H9 (cell line): ENCODE measurements around the gene DECR2. TPM values are rescaled to one million over a fixed set of nuclear protein-coding genes. Genes with fewer than 3 reads are reported as not detected.

Source experiments
- DNase-seq: peaks from one replicate; pipeline ENCODE4 v3.0.0-alpha.2; 2017
- H2AFZ ChIP-seq: one replicate; pipeline ENCODE4 v1.6.1; 2013; ENCODE audit warnings: mild to moderate bottlenecking, low read length, control low read depth, moderate library complexity
- H2AK5ac ChIP-seq: 2 replicates; pipeline ENCODE4 v1.6.1; 2013; ENCODE audit warnings: low read length, control low read depth, mixed read lengths; ENCODE audit not compliant: insufficient read length
- H2BK120ac ChIP-seq: one replicate; pipeline ENCODE4 v1.6.1; 2013; ENCODE audit warnings: low read depth, mild to moderate bottlenecking, low read length, control low read depth, inconsistent platforms; ENCODE audit not compliant: poor library complexity, severe bottlenecking
- H2BK12ac ChIP-seq: 2 replicates; pipeline ENCODE4 v1.6.1; 2013; ENCODE audit warnings: low read length, control low read depth, mixed read lengths, low read depth; ENCODE audit not compliant: insufficient read length
- H2BK15ac ChIP-seq: 2 replicates; pipeline ENCODE4 v1.6.1; 2013; ENCODE audit warnings: low read depth, low read length, control low read depth
- H2BK20ac ChIP-seq: one replicate; pipeline ENCODE4 v1.6.1; 2013; ENCODE audit warnings: low read depth, mild to moderate bottlenecking, low read length, control low read depth, inconsistent platforms; ENCODE audit not compliant: poor library complexity, severe bottlenecking
- H2BK5ac ChIP-seq: 2 replicates; pipeline ENCODE4 v1.6.1; 2013; ENCODE audit warnings: low read length, control low read depth, mixed read lengths; ENCODE audit not compliant: insufficient read length
- H3K14ac ChIP-seq: 2 replicates; pipeline ENCODE4 v1.6.1; 2013; ENCODE audit warnings: low read length, control low read depth; ENCODE audit not compliant: insufficient read depth
- H3K18ac ChIP-seq: 2 replicates; pipeline ENCODE4 v1.6.1; 2013; ENCODE audit warnings: low read depth, mild to moderate bottlenecking, mixed read lengths, low read length, control low read depth; ENCODE audit not compliant: insufficient read length
- H3K23ac ChIP-seq: 2 replicates; pipeline ENCODE4 v1.6.1; 2013; ENCODE audit warnings: low read length, control low read depth, mixed read lengths, low read depth; ENCODE audit not compliant: insufficient read length
- H3K23me2 ChIP-seq: 2 replicates; pipeline ENCODE4 v1.6.1; 2013; ENCODE audit warnings: low read depth, mild to moderate bottlenecking, mixed read lengths, low read length, control low read depth; ENCODE audit not compliant: insufficient read length, poor library complexity, severe bottlenecking
- H3K27ac ChIP-seq: 2 replicates; pipeline ENCODE4 v1.5.1; 2013; ENCODE audit warnings: low read length, control low read depth, mixed read lengths, low read depth; ENCODE audit not compliant: insufficient read length
- H3K27me3 ChIP-seq: 2 replicates; pipeline ENCODE4 v1.6.1; 2013; ENCODE audit warnings: low read length, control low read depth, inconsistent platforms; ENCODE audit not compliant: insufficient read depth
- H3K4ac ChIP-seq: 2 replicates; pipeline ENCODE4 v1.6.1; 2013; ENCODE audit warnings: low read depth, mild to moderate bottlenecking, control low read depth, inconsistent platforms, low read length, moderate library complexity
- H3K4me1 ChIP-seq: 2 replicates; pipeline ENCODE4 v1.6.1; 2013; ENCODE audit warnings: low read length, control low read depth, inconsistent platforms; ENCODE audit not compliant: insufficient read depth
- H3K4me2 ChIP-seq: 2 replicates; pipeline ENCODE4 v1.6.1; 2013; ENCODE audit warnings: low read length, control low read depth, mixed read lengths; ENCODE audit not compliant: insufficient read length, insufficient read depth
- H3K56ac ChIP-seq: 2 replicates; pipeline ENCODE4 v1.6.1; 2013; ENCODE audit warnings: low read depth, mild to moderate bottlenecking, mixed read lengths, low read length, control low read depth; ENCODE audit not compliant: insufficient read length
- H3K79me1 ChIP-seq: 2 replicates; pipeline ENCODE4 v1.6.1; 2013; ENCODE audit warnings: low read depth, mild to moderate bottlenecking, moderate library complexity, low read length, control low read depth, inconsistent platforms; ENCODE audit not compliant: insufficient read depth, poor library complexity, severe bottlenecking
- H3K79me2 ChIP-seq: 2 replicates; pipeline ENCODE4 v1.6.1; 2013; ENCODE audit warnings: low read length, control low read depth, inconsistent platforms; ENCODE audit not compliant: insufficient read depth
- H3K9ac ChIP-seq: 2 replicates; pipeline ENCODE4 v1.6.1; 2013; ENCODE audit warnings: low read length, control low read depth, mixed read lengths; ENCODE audit not compliant: insufficient read length; ENCODE audit errors: extremely low read depth
- H3K9me3 ChIP-seq: one replicate; pipeline ENCODE4 v1.6.1; 2013; ENCODE audit warnings: low read depth, low read length, inconsistent platforms; ENCODE audit not compliant: control insufficient read depth
- H3T11ph ChIP-seq: one replicate; pipeline ENCODE4 v1.6.1; 2013; ENCODE audit warnings: mild to moderate bottlenecking, low read length, control low read depth, inconsistent platforms
- H4K20me1 ChIP-seq: one replicate; pipeline ENCODE4 v1.6.1; 2013; ENCODE audit not compliant: control insufficient read depth, insufficient read length, insufficient read depth
- H4K5ac ChIP-seq: 2 replicates; pipeline ENCODE4 v1.6.1; 2013; ENCODE audit warnings: low read depth, mild to moderate bottlenecking, mixed read lengths, low read length, control low read depth; ENCODE audit not compliant: insufficient read length
- H4K8ac ChIP-seq: replicated peaks from 2 replicates; pipeline ENCODE4 v1.6.1; 2013; ENCODE audit warnings: low read length, control low read depth, mixed read lengths, low read depth; ENCODE audit not compliant: insufficient read length
- H4K91ac ChIP-seq: 2 replicates; pipeline ENCODE4 v1.6.1; 2013; ENCODE audit warnings: low read depth, mild to moderate bottlenecking, moderate library complexity, mixed read lengths, low read length, control low read depth; ENCODE audit not compliant: insufficient read length
- H3K27ac Mint-ChIP-seq, 3 experiments: 2 replicates in 2 of 3; 3 replicates in 1 of 3; pipeline ENCODE4 v1.8.0; 2020 to 2021; ENCODE audit warnings: mixed read lengths in 3 of 3, mild to moderate bottlenecking in 1 of 3, moderate library complexity in 1 of 3
- H3K27me3 Mint-ChIP-seq: 2 replicates; pipeline ENCODE4 v1.8.0; 2021; ENCODE audit warnings: low read depth, mild to moderate bottlenecking, moderate library complexity, mixed read lengths
- H3K36me3 Mint-ChIP-seq, 3 experiments: 2 replicates in 2 of 3; 3 replicates in 1 of 3; pipeline ENCODE4 v1.8.0; 2020 to 2021; ENCODE audit warnings: low read depth in 3 of 3, mixed read lengths in 3 of 3; ENCODE audit not compliant: insufficient read depth in 1 of 3
- H3K4me1 Mint-ChIP-seq, 2 experiments: 2 replicates each; pipeline ENCODE4 v1.8.0; 2020; ENCODE audit warnings: mixed read lengths in 2 of 2
- H3K4me3 Mint-ChIP-seq, 2 experiments: 2 replicates in 1 of 2; 3 replicates in 1 of 2; pipeline ENCODE4 v1.8.0; 2020 to 2021; ENCODE audit warnings: mild to moderate bottlenecking in 2 of 2, mixed read lengths in 2 of 2, moderate library complexity in 1 of 2
- H3K9me3 Mint-ChIP-seq, 2 experiments: 2 replicates in 1 of 2; 3 replicates in 1 of 2; pipeline ENCODE4 v1.8.0; 2020; ENCODE audit warnings: mild to moderate bottlenecking in 2 of 2, mixed read lengths in 2 of 2, moderate library complexity in 1 of 2
- CTCF ChIP-seq: fragments of 200-600 bp; sonication (generic); conservative IDR thresholded peaks from 3 replicates; pipeline ENCODE4 v1.8.0; 2021; ENCODE audit warnings: antibody characterized with exemption, mild to moderate bottlenecking
- WGBS: extraction: QIAGEN DNeasy Blood & Tissue Kit; methylation state at CpG from one replicate; pipeline ENCODE4 v1.1.7; 2013; ENCODE audit warnings: missing lambda C conversion rate, low lambda C conversion rate, mixed read lengths; ENCODE audit not compliant: insufficient read length; ENCODE audit errors: extremely low coverage; 5-methylcytosine and 5-hydroxymethylcytosine counted together
- total RNA-seq: library from RNA; stranded (reverse); gene quantifications from 2 replicates; pipeline ENCODE4 v1.2.1, GENCODE V29; 2021

DECR2 gene
- total RNA-seq, 1 experiment from 2014 or later = 39.3 TPM

- no peak overlapping the region for H4K8ac ChIP-seq
- Mint-ChIP-seq H3K27ac (peak overlapping the region; percentile 96 to 97 (median 97)), H3K4me3 (peak overlapping the region; percentile 80 to 94), H3K4me1 (peaks cover 23 to 24% of the 10 kb centered on the region in 2 experiments), H3K9me3 (peaks cover 7 to 14% of the 10 kb centered on the region in 2 experiments), H3K36me3 (peaks cover 22 to 34% (median 29%) of the 10 kb centered on the region in 3 experiments), H3K27me3 (no peaks in the 10 kb centered on the region)
- no peak overlapping the region for H2BK20ac ChIP-seq
- no peak overlapping the region for H3K23ac ChIP-seq
- no peaks in the 10 kb centered on the region for H3K27me3 ChIP-seq
- H3K27ac ChIP-seq = no peak overlapping the region
- H3K4me2 ChIP-seq = peak overlapping the region; percentile 36
- no peak overlapping the region for H2BK5ac ChIP-seq
- no peak overlapping the region for H3K9ac ChIP-seq
- no peaks in the 10 kb centered on the region for H3K79me2 ChIP-seq
- no peak overlapping the region for H2AFZ ChIP-seq
- no peak for TF ChIP-seq CTCF
- no peak overlapping the region for H2BK120ac ChIP-seq
- H2BK15ac ChIP-seq = no peak overlapping the region
- H3K56ac ChIP-seq = no peak overlapping the region
- no peak overlapping the region for H3K4ac ChIP-seq
- H3K4me1 ChIP-seq = peaks cover 2% of the 10 kb centered on the region; the same call in 1 of the 2 replicates
- no peak overlapping the region for H2AK5ac ChIP-seq
- no peak overlapping the region for H3T11ph ChIP-seq
- no peaks in the 10 kb centered on the region for H3K23me2 ChIP-seq
- DNase-seq = peak; percentile 80
- H4K91ac ChIP-seq = no peak overlapping the region
- no peaks in the 10 kb centered on the region for H3K9me3 ChIP-seq
- no peak overlapping the region for H4K5ac ChIP-seq
- H3K14ac ChIP-seq = no peak overlapping the region; the same call in 1 of the 2 replicates
- no peaks in the 10 kb centered on the region for H3K79me1 ChIP-seq
- no peak overlapping the region for H2BK12ac ChIP-seq
- H3K18ac ChIP-seq = peak overlapping the region; percentile 11
- WGBS = no CpG with 5 or more reads among the region's 22 CpGs
- peaks cover 2% of the 10 kb centered on the region for H4K20me1 ChIP-seq
Observed at GRCh38 chr16:396605-397004, 5.1 kb upstream of the DECR2 start.
